GM12878 (cell line): ENCODE results near the gene CELF2.

Experiments used
- CEBPZ ChIP-seq: fragments of 150-350 bp; IDR thresholded peaks from 2 replicates; pipeline ENCODE4 v1.6.1; 2016; ENCODE audit warnings: low read depth, low read length
- CHD4 ChIP-seq: fragments of 200-600 bp; sonication (generic); IDR thresholded peaks from 2 replicates; pipeline ENCODE4 v1.6.1; 2016; ENCODE audit warnings: mild to moderate bottlenecking
- CREB1 ChIP-seq: IDR thresholded peaks from 2 replicates; pipeline ENCODE4 v1.6.1; 2012; ENCODE audit warnings: low read depth, mild to moderate bottlenecking, inconsistent platforms
- CTCF ChIP-seq, 3 experiments: IDR thresholded peaks in 2 of 3; conservative IDR thresholded peaks in 1 of 3; 2 replicates each; pipeline ENCODE4 v1.5.1; 2011; ENCODE audit warnings: low read depth in 3 of 3, low read length in 3 of 3, mild to moderate bottlenecking in 3 of 3, control low read depth in 2 of 3, moderate library complexity in 2 of 3, inconsistent platforms in 1 of 3, mixed read lengths in 1 of 3; ENCODE audit not compliant: control insufficient read depth in 2 of 3, insufficient read depth in 1 of 3; ENCODE audit errors: extremely low read depth in 1 of 3
- EZH2 ChIP-seq: IDR thresholded peaks from 2 replicates; pipeline ENCODE4 v1.6.1; 2012; ENCODE audit warnings: low read depth, mild to moderate bottlenecking, control low read depth, inconsistent platforms, low read length, borderline replicate concordance; ENCODE audit not compliant: control insufficient read depth
- PKNOX1 ChIP-seq: fragments of 450-650 bp; IDR thresholded peaks from 2 replicates; pipeline ENCODE4 v1.6.1; 2016; ENCODE audit warnings: mild to moderate bottlenecking
- POLR2A ChIP-seq: IDR thresholded peaks from 2 replicates; pipeline ENCODE4 v1.6.1; 2011; ENCODE audit warnings: low read depth, mild to moderate bottlenecking, low read length
- POLR2AphosphoS5 ChIP-seq: IDR thresholded peaks from 2 replicates; pipeline ENCODE4 v1.6.1; 2011; ENCODE audit warnings: mild to moderate bottlenecking, low read length, inconsistent platforms
- RCOR1 ChIP-seq: conservative IDR thresholded peaks from 2 replicates; pipeline ENCODE4 v1.6.1; 2012; ENCODE audit warnings: low read depth, low read length, improper control_type of control experiment
- RELA ChIP-seq: fragments of 450-650 bp; IDR thresholded peaks from 2 replicates; pipeline ENCODE4 v1.8.0; 2014; ENCODE audit warnings: borderline replicate concordance; ENCODE audit not compliant: partially characterized antibody
- SREBF2 ChIP-seq: IDR thresholded peaks from 2 replicates; pipeline ENCODE4 v1.6.1; 2012; ENCODE audit warnings: mild to moderate bottlenecking, low read length
- SRF ChIP-seq, 2 experiments: IDR thresholded peaks; 2 replicates each; pipeline ENCODE4 v1.6.1; 2011; ENCODE audit warnings: low read depth in 2 of 2, low read length in 2 of 2, mild to moderate bottlenecking in 1 of 2, moderate library complexity in 1 of 2
- TCF12 ChIP-seq: IDR thresholded peaks from 2 replicates; pipeline ENCODE4 v1.6.1; 2011; ENCODE audit warnings: low read depth, mild to moderate bottlenecking, low read length
- ZNF207 ChIP-seq: fragments of 450-650 bp; IDR thresholded peaks from 2 replicates; pipeline ENCODE4 v1.6.1; 2014; ENCODE audit warnings: antibody characterized with exemption, mild to moderate bottlenecking, borderline replicate concordance

- no peak for TF ChIP-seq CTCF (IDR thresholded peaks at IDR 0.05 in 2 of 3, conservative IDR thresholded peaks at IDR 0.05 in 1 of 3; ENCODE audit: control insufficient read depth in 2 of 3, extremely low read depth in 1 of 3, insufficient read depth in 1 of 3, low read depth in 3 of 3, low read length in 3 of 3)
- no peak for TF ChIP-seq PKNOX1
- no peak for TF ChIP-seq CHD4
- TF ChIP-seq ZNF207, result no peak; the same call in 1 of the 2 replicates
- TF ChIP-seq POLR2A, result no peak; the same call in 1 of the 2 replicates
- TF ChIP-seq RELA, result no peak
- TF ChIP-seq SRF (IDR thresholded peaks at IDR 0.05; ENCODE audit: low read depth in 2 of 2, low read length in 2 of 2), result no peak
- TF ChIP-seq RCOR1, result no peak
- TF ChIP-seq EZH2, result no peak
- TF ChIP-seq CEBPZ, result no peak
- TF ChIP-seq TCF12, result no peak
- TF ChIP-seq POLR2AphosphoS5, result no peak
- TF ChIP-seq CREB1, result no peak
- TF ChIP-seq SREBF2, result no peak
These were observed 253.1 kb downstream of the CELF2 start for GRCh38 chr10:11270858-11271179.
